IMR-90 (cell line): ENCODE data around the gene ANKRD11. TPM values are rescaled to one million over a fixed set of nuclear protein-coding genes. Genes with fewer than 3 reads are reported as not detected.

Experiments used
- ATAC-seq: fragments of 200-7000 bp; cut with Tn5 transposase; 2 replicates; pipeline ENCODE4 v1.9.1; 2020; ENCODE audit warnings: low read depth, mild to moderate bottlenecking, moderate library complexity
- BruUV-seq: library from RNA; stranded (reverse); fragments of 400-500 nt; replicated peaks from 2 replicates; lab custom pipeline; 2021; lab: Mats Ljungman, UMichigan
- CTCF ChIA-PET: fragments of 300-600 bp; formaldehyde crosslinking; extraction: SDS; loops from one replicate; lab custom pipeline; 2021; ENCODE audit warnings: antibody characterized with exemption; lab: Yijun Ruan, JAX
- POLR2A ChIA-PET: fragments of 300-600 bp; sonication (Branson Sonifier 250); formaldehyde crosslinking; loops from one replicate; lab custom pipeline; 2022; ENCODE audit warnings: antibody characterized with exemption; ENCODE audit not compliant: unreplicated experiment; lab: Charles Lee
- DNase-seq: peaks from one replicate; pipeline ENCODE4 v3.0.0; 2013
- H2AFZ ChIP-seq: replicated peaks from 2 replicates; pipeline ENCODE3; 2013; ENCODE audit warnings: low read length, mild to moderate bottlenecking; ENCODE audit not compliant: poor library complexity
- H2AK5ac ChIP-seq: 2 replicates; pipeline ENCODE4 v1.6.1; 2013; ENCODE audit warnings: low read depth, low read length, inconsistent platforms
- H2AK9ac ChIP-seq: replicated peaks from 2 replicates; pipeline ENCODE3; 2013; ENCODE audit warnings: mild to moderate bottlenecking, low read depth, low read length, moderate library complexity; ENCODE audit not compliant: poor library complexity
- H2BK120ac ChIP-seq: 2 replicates; pipeline ENCODE4 v1.6.1; 2013; ENCODE audit warnings: low read depth, low read length, inconsistent platforms
- H2BK15ac ChIP-seq: 3 replicates; pipeline ENCODE4 v1.6.1; 2013; ENCODE audit warnings: low read depth, low read length, inconsistent platforms
- H2BK20ac ChIP-seq: 2 replicates; pipeline ENCODE4 v1.6.1; 2013; ENCODE audit warnings: low read depth, mild to moderate bottlenecking, inconsistent platforms, low read length, moderate library complexity
- H2BK5ac ChIP-seq: 2 replicates; pipeline ENCODE4 v1.6.1; 2013; ENCODE audit warnings: mild to moderate bottlenecking, low read depth, low read length, inconsistent platforms; ENCODE audit not compliant: poor library complexity, severe bottlenecking
- H3K14ac ChIP-seq: replicated peaks from 2 replicates; pipeline ENCODE4 v1.6.1; 2013; ENCODE audit warnings: low read depth, low read length, inconsistent platforms
- H3K18ac ChIP-seq: 2 replicates; pipeline ENCODE4 v1.6.1; 2013; ENCODE audit warnings: low read depth, low read length, control low read depth
- H3K23ac ChIP-seq: 2 replicates; pipeline ENCODE4 v1.6.1; 2013; ENCODE audit warnings: low read depth, low read length, inconsistent platforms
- H3K27ac ChIP-seq: 2 replicates; pipeline ENCODE4 v1.5.1; 2013; ENCODE audit warnings: mild to moderate bottlenecking, control low read depth, low read length; ENCODE audit not compliant: insufficient read depth
- H3K27me3 ChIP-seq: 2 replicates; pipeline ENCODE4 v1.6.1; 2013; ENCODE audit warnings: low read length; ENCODE audit not compliant: control insufficient read depth, insufficient read depth
- H3K36me3 ChIP-seq: 2 replicates; pipeline ENCODE4 v1.6.1; 2013; ENCODE audit warnings: low read length, mixed read lengths; ENCODE audit not compliant: control insufficient read depth, insufficient read depth
- H3K4ac ChIP-seq: 2 replicates; pipeline ENCODE4 v1.6.1; 2013; ENCODE audit warnings: low read depth, low read length, inconsistent platforms
- H3K4me1 ChIP-seq: 2 replicates; pipeline ENCODE4 v1.6.1; 2013; ENCODE audit warnings: low read length, mixed read lengths; ENCODE audit not compliant: control insufficient read depth, insufficient read depth
- H3K4me2 ChIP-seq: 2 replicates; pipeline ENCODE4 v1.6.1; 2013; ENCODE audit warnings: low read depth, mild to moderate bottlenecking, control low read depth, low read length, moderate library complexity
- H3K4me3 ChIP-seq: 2 replicates; pipeline ENCODE4 v1.5.1; 2013; ENCODE audit warnings: low read depth, mild to moderate bottlenecking, control low read depth, low read length, moderate library complexity; ENCODE audit not compliant: insufficient read depth
- H3K56ac ChIP-seq: 2 replicates; pipeline ENCODE4 v1.6.1; 2013; ENCODE audit warnings: low read length, inconsistent platforms; ENCODE audit not compliant: insufficient read depth; ENCODE audit errors: extremely low read depth
- H3K79me1 ChIP-seq, 2 experiments: 2 replicates each; pipeline ENCODE4 v1.6.1; 2013; ENCODE audit warnings: low read length in 2 of 2, inconsistent platforms in 1 of 2, low read depth in 1 of 2
- H3K9ac ChIP-seq: 2 replicates; pipeline ENCODE4 v1.6.1; 2013; ENCODE audit warnings: low read depth, low read length, control low read depth
- H3K9me1 ChIP-seq: 2 replicates; pipeline ENCODE4 v1.6.1; 2013; ENCODE audit warnings: low read length, inconsistent platforms; ENCODE audit not compliant: insufficient read depth
- H3K9me3 ChIP-seq: 2 replicates; pipeline ENCODE4 v1.6.1; 2013; ENCODE audit warnings: low read length; ENCODE audit not compliant: control insufficient read depth, insufficient read depth
- H4K20me1 ChIP-seq: 2 replicates; pipeline ENCODE4 v1.6.1; 2013; ENCODE audit warnings: low read length, inconsistent platforms; ENCODE audit not compliant: insufficient read depth
- H4K5ac ChIP-seq: 2 replicates; pipeline ENCODE4 v1.6.1; 2013; ENCODE audit warnings: mild to moderate bottlenecking, low read depth, low read length, control low read depth
- H4K8ac ChIP-seq, 2 experiments: 2 replicates each; pipeline ENCODE4 v1.6.1; 2013; ENCODE audit warnings: low read depth in 2 of 2, low read length in 2 of 2, control low read depth in 1 of 2, inconsistent platforms in 1 of 2
- H4K91ac ChIP-seq: 2 replicates; pipeline ENCODE4 v1.6.1; 2013; ENCODE audit warnings: low read depth, low read length, inconsistent platforms; ENCODE audit not compliant: insufficient read depth
- BHLHE40 ChIP-seq: fragments of 150-350 bp; IDR thresholded peaks from 2 replicates; pipeline ENCODE4 v1.6.1; 2016; ENCODE audit warnings: mild to moderate bottlenecking, low read depth, low read length
- CEBPB ChIP-seq: IDR thresholded peaks from 2 replicates; pipeline ENCODE4 v1.6.1; 2012; ENCODE audit warnings: low read depth, low read length, improper control_type of control experiment
- CHD1 ChIP-seq: IDR thresholded peaks from 2 replicates; pipeline ENCODE4 v1.6.1; 2012; ENCODE audit warnings: low read depth, low read length, improper control_type of control experiment
- ELK1 ChIP-seq: fragments of 150-350 bp; IDR thresholded peaks from 2 replicates; pipeline ENCODE4 v1.6.1; 2016; ENCODE audit warnings: low read depth, mild to moderate bottlenecking, low read length, moderate library complexity, borderline replicate concordance
- MAFK ChIP-seq: IDR thresholded peaks from 2 replicates; pipeline ENCODE4 v1.6.1; 2012; ENCODE audit warnings: low read depth, low read length, improper control_type of control experiment
- MAZ ChIP-seq: IDR thresholded peaks from 2 replicates; pipeline ENCODE4 v1.6.1; 2012; ENCODE audit warnings: low read depth, mild to moderate bottlenecking, low read length, improper control_type of control experiment, moderate library complexity, borderline replicate concordance
- NFE2L2 ChIP-seq: fragments of 150-350 bp; IDR thresholded peaks from 2 replicates; pipeline ENCODE4 v1.6.1; 2016; ENCODE audit warnings: low read depth, mild to moderate bottlenecking, low read length
- RCOR1 ChIP-seq: IDR thresholded peaks from 2 replicates; pipeline ENCODE4 v1.6.1; 2012; ENCODE audit warnings: mild to moderate bottlenecking, low read length, improper control_type of control experiment; ENCODE audit not compliant: insufficient replicate concordance
- RFX5 ChIP-seq: IDR thresholded peaks from 2 replicates; pipeline ENCODE4 v1.8.0; 2012; ENCODE audit warnings: low read depth, mild to moderate bottlenecking, low read length, moderate library complexity
- SMC3 ChIP-seq: fragments of 150-350 bp; IDR thresholded peaks from 2 replicates; pipeline ENCODE4 v1.6.1; 2016; ENCODE audit warnings: low read depth, mild to moderate bottlenecking, antibody characterized with exemption, low read length, moderate library complexity
- WGBS, 2 experiments: methylation state at CpG; one replicate each; pipeline versions ENCODE4 v1.1.5 to v1.1.7; 2013; ENCODE audit warnings: missing lambda C conversion rate in 2 of 2; ENCODE audit not compliant: insufficient read length in 1 of 2; ENCODE audit errors: extremely low coverage in 2 of 2; 5-methylcytosine and 5-hydroxymethylcytosine counted together
- dilution Hi-C: fragments of 300-500 bp; cut with HindIII; formaldehyde crosslinking; loops from one replicate; pipeline ENCODE4 v1.14.3; 2018; ENCODE audit warnings: low sequenced_read_pairs; ENCODE audit not compliant: unreplicated experiment
- in situ Hi-C: fragments of 300-500 bp; cut with MboI; formaldehyde crosslinking; loops from 3 replicates; pipeline ENCODE4 v1.14.3; 2019; ENCODE audit warnings: low sequenced_read_pairs, inconsistent platforms, mixed read lengths
- intact Hi-C: fragments of 100-400 bp; cut with micrococcal nuclease; formaldehyde crosslinking; loops from 2 replicates; pipeline ENCODE4 v1.10.0; 2022
- polyA plus RNA-seq, 3 experiments: library from polyadenylated mRNA; depleted of rRNA; stranded (reverse); fragments of >200 nt; gene quantifications; 2 replicates each; pipeline ENCODE4 v1.2.3, GENCODE V29; 2012; ENCODE audit warnings: low replicate concordance in 1 of 3
- total RNA-seq: library from RNA; depleted of rRNA; stranded (reverse); fragments of >200 nt; gene quantifications from 2 replicates; pipeline ENCODE4 v1.2.3, GENCODE V29; 2012
- TF ChIP-seq, protein P1 (sequence below): conservative IDR thresholded peaks from 2 replicates; pipeline ENCODE4 v1.5.1; 2012; ENCODE audit warnings: mild to moderate bottlenecking, low read depth, low read length, improper control_type of control experiment

ANKRD11 gene
- total and polyA plus RNA-seq, 2 of the 4 experiments (the other 2 are of a cell fraction): 46.8 to 71.9 TPM

DNA sequence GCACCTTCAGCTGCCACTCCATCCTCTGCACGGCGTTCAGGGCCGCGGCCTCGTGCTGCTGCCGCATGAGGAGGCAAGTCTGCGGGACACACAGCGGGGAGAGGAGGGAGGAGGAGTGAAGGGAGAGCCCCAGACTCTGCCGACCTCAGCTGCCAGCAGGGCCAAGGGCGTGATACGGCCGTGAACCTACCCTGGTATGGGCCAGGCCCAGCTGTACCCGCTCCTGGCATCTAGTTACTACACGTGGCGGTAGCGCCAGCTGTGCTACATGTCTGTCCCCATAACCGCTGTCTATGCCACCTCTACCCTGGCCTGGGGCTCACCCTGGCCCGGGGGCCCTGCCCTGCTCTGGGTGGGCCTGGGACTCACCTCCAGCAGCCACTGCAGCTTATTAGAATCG lies 221.8 kb downstream of the ANKRD11 start:
- TF ChIP-seq RCOR1: no peak
- TF ChIP-seq MAZ: no peak
- no peak for TF ChIP-seq BHLHE40
- TF ChIP-seq MAFK: no peak
- no peak for TF ChIP-seq ELK1
- no peak for TF ChIP-seq CHD1
- TF ChIP-seq NFE2L2: no peak
- no peak for TF ChIP-seq SMC3
- TF ChIP-seq, protein P1, sequence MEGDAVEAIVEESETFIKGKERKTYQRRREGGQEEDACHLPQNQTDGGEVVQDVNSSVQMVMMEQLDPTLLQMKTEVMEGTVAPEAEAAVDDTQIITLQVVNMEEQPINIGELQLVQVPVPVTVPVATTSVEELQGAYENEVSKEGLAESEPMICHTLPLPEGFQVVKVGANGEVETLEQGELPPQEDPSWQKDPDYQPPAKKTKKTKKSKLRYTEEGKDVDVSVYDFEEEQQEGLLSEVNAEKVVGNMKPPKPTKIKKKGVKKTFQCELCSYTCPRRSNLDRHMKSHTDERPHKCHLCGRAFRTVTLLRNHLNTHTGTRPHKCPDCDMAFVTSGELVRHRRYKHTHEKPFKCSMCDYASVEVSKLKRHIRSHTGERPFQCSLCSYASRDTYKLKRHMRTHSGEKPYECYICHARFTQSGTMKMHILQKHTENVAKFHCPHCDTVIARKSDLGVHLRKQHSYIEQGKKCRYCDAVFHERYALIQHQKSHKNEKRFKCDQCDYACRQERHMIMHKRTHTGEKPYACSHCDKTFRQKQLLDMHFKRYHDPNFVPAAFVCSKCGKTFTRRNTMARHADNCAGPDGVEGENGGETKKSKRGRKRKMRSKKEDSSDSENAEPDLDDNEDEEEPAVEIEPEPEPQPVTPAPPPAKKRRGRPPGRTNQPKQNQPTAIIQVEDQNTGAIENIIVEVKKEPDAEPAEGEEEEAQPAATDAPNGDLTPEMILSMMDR: no peak
- no peak for TF ChIP-seq CEBPB
- no peak for TF ChIP-seq RFX5
- Histone ChIP-seq H3K27me3 (no peaks in the 10 kb centered on the region), H3K4ac (no peak overlapping the region), H4K5ac (no peak overlapping the region), H4K20me1 (peaks cover 25% of the 10 kb centered on the region), H4K8ac (no peak overlapping the region), H3K4me3 (no peak overlapping the region), H3K4me1 (no peaks in the 10 kb centered on the region), H2BK5ac (no peak overlapping the region), H2AK9ac (no peak overlapping the region), H2AK5ac (no peak overlapping the region), H3K27ac (no peak overlapping the region), H2BK20ac (no peak overlapping the region), H3K56ac (no peak overlapping the region), H2BK120ac (no peak overlapping the region), H3K36me3 (peaks cover 68% of the 10 kb centered on the region), H4K91ac (no peak overlapping the region), H3K79me1 (peaks cover 15 to 58% of the 10 kb centered on the region in 2 experiments), H3K14ac (no peak overlapping the region), H3K4me2 (no peak overlapping the region), H3K23ac (no peak overlapping the region), H3K9me1 (peaks cover 4% of the 10 kb centered on the region; the same call in 1 of the 2 replicates), H2BK15ac (no peak overlapping the region), H3K9me3 (no peaks in the 10 kb centered on the region), H3K9ac (no peak overlapping the region), H2AFZ (no peak overlapping the region), H3K18ac (no peak overlapping the region)
- intact Hi-C loops: no loop called here
- in situ Hi-C loops: no loop called here
- no TSS peak for BruUV-seq
- ATAC-seq (no peak), DNase-seq (no peak)
- 100% methylated on average over 11 of the region's 19 CpGs; no CpG with 5 or more reads in 1 of the 2 experiments for WGBS, 2 experiments
- POLR2A ChIA-PET: no interaction called here
- dilution Hi-C loops: no loop called here
- CTCF ChIA-PET: no interaction called here
